ENCODE results near the gene CNKSR1.

The CNKSR1 gene

GRCh38 chr1:26160527-26161414, 16.5 kb upstream of the CNKSR1 start:
- in situ Hi-C loops (cut with HindIII; ENCODE audit: low sequenced_read_pairs) = no loop called here

- in situ Hi-C loops (cut with HindIII; ENCODE audit: low sequenced_read_pairs) = no loop called here
These were observed 15.7 kb upstream of the CNKSR1 start for GRCh38 chr1:26161415-26162219.

DNA sequence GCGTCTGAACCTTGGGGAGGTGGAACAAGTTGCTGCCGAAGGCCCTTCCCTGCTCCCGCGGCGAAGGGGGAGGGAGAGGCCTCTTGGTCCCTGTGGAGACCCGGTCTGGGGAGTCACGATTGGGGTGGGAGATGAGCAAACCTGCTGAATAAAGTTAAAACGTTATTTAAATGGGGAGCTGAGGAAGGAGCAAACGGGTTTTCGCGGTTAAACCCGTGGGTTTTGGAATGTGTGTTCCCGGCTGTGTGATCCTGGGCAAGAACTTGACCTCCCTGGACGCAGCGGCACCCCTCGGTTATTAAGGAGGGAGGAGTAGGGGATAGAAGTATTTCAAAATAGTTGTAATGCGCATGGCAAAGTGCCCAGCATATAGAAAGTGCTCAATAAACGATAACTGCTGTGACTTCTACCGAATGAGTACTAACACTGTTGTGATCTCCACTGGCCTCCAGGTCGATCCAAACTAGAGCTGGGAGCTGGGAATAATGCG, 15.0 kb upstream of the CNKSR1 start:
- in situ Hi-C loops (cut with HindIII; ENCODE audit: low sequenced_read_pairs) = no loop called here

- in situ Hi-C loops (cut with HindIII; ENCODE audit: low sequenced_read_pairs) = no loop called here
These were observed 13.6 kb upstream of the CNKSR1 start for GRCh38 chr1:26163684-26164035.

GRCh38 chr1:26164036-26164860, 13.0 kb upstream of the CNKSR1 start:
- in situ Hi-C loops (cut with HindIII; ENCODE audit: low sequenced_read_pairs) = no loop called here

DNA sequence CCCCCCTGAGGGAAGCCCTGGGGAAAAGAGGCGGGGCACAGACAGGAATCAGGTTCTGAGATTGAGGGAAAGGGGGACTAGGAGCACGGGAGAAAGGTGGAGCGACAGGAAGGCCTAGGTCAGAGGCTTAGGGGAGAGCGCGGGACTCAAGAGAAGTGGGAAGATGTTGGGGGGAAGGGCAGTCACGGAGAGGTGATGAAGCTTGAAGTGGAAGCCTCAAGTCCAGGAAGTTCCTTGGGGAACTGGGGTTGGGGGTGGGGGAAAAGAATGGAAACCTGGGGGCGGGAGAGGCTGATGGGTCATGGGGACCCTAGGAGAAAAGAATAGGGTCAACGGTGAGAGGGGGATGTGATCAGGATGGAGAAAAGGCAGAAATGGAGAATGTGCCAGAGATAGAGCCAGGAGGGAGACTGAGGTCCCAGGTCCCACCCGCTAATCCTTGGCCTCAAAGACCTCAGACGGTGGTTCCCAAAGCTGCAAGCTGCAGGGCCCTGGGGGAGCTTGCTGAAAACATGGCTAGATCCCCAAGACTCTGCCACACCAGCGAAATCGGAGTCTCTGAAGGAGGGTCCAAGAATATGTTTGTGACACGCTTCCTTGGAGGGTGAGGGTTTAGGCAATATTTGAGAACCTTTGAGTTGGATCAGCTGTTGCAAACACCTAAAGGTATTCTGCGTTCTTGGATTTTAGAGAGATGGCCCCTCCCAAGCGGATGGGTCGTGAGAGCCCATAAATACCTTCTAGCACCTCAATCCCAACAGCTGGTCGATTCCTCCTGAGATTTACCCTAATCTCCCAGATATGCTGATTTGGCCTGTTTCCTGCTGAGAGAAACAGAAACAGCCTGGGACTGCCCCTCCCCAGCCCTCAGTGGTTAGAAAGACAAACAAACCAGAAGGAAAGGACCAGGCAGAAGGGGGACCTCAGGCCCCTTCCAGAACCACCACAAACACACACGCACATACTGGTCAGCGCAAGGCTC, 12.1 kb upstream of the CNKSR1 start:
- in situ Hi-C loops (cut with HindIII; ENCODE audit: low sequenced_read_pairs) = loop anchor here (5.0 kb wide), 1 partner anchor 72 kb away; no protein-coding TSS in a partner anchor

DNA sequence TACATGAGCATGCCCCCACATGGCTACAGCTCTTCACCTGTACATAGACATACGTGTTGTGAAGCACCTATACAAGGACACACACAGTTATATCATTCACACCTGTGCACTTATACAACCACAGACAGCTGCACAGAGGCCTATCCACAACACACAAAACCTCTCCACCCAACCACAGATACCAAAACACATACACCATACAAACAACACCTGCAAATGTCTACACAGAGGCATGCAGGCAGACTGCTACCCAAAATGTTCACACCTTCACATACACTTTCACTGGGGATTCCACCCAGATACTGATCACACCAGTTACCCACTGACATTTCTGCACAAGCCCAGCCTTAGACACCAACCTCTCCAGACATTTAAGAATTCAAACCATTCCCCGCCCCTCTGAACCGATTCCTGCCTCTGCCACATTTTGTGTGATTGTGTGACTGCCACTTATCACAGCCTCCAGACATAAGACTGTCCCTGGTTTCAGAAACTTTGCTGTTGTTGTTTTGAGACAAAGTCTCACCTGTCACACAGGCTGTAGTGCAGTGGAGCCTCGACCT, 10.5 kb upstream of the CNKSR1 start:
- in situ Hi-C loops (cut with HindIII; ENCODE audit: low sequenced_read_pairs) = loop anchor here (5.0 kb wide), 1 partner anchor 71 kb away; no protein-coding TSS in a partner anchor

DNA sequence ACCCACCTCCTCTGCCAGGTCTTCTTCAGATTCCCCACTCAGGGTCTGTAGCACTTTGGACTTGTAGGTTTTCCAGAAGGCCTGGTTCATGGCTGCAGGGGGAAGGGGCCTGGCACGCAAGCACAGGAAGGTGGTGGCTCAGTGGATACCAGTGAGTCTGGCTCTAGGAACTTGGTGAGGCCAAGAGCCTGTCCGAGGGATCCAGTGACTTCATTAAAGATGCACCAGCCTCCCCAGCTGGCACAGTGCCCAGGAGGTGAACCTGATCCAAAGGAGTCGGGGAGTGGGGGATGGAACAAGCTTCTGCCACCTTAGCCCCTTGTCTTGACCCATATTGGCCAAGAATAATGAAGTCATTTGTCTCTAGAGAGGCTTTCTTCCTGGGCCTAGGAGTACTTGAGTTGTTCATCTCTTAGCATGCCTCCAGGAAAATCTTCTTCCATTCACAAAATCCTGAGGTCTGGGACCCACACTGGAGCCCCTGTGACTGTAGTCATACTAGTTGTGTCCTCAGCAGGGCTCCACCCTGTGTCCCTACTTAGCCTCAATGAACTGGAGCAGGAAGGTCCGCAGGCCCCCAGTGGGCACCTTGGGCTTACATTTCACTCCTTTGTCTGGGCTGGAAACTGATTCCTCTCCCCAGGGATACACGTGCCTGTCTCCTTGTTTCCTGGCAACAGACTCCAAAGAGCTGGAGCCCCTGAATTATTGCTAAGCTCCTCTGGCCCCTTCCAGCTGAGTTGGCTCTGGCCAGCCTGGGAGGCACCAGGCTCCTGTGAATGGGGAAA, 8.7 kb upstream of the CNKSR1 start, which contains the start of gene C1orf232:
C1orf232 (minus strand) TSS at position 554 of the 788 bp plus-strand sequence; CDS start at position 90, 464 bp downstream.
- in situ Hi-C loops (cut with HindIII; ENCODE audit: low sequenced_read_pairs) = loop anchor here (5.0 kb wide), 1 partner anchor 69 kb away; no protein-coding TSS in a partner anchor

- in situ Hi-C loops (cut with HindIII; ENCODE audit: low sequenced_read_pairs) = loop anchor here (5.0 kb wide), 1 partner anchor 68 kb away; no protein-coding TSS in a partner anchor
These were observed 8.1 kb upstream of the CNKSR1 start for GRCh38 chr1:26169198-26169554.

- in situ Hi-C loops (cut with HindIII; ENCODE audit: low sequenced_read_pairs) = loop anchor here (5.0 kb wide), 1 partner anchor 67 kb away; no protein-coding TSS in a partner anchor
These were observed 7.4 kb upstream of the CNKSR1 start, which contains the start of gene ZNF593 for GRCh38 chr1:26169669-26170471. ZNF593 (plus strand) TSS chr1:26169908; CDS start chr1:26169984, 76 bp downstream.

DNA sequence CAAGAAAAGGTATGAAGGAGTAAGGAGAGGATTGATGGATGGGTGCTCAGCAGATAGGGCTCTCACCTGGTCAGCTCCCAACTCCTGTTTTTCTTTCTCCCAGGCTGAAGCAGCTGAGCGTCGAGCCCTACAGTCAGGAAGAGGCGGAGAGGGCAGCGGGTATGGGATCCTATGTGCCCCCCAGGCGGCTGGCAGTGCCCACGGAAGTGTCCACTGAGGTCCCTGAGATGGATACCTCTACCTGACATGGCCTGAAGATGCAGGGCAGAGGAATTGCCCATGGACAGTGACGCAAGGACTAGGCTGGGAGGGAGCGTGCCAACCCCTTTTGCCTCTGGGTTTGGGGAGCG, 6.8 kb upstream of the CNKSR1 start:
- in situ Hi-C loops (cut with HindIII; ENCODE audit: low sequenced_read_pairs) = no loop called here

- in situ Hi-C loops (cut with HindIII; ENCODE audit: low sequenced_read_pairs) = no loop called here
These were observed 5.9 kb upstream of the CNKSR1 start, which contains the start of gene ZNF593OS for GRCh38 chr1:26171084-26172072. ZNF593OS (minus strand) TSS chr1:26171832; CDS start chr1:26171661, 171 bp downstream.

DNA sequence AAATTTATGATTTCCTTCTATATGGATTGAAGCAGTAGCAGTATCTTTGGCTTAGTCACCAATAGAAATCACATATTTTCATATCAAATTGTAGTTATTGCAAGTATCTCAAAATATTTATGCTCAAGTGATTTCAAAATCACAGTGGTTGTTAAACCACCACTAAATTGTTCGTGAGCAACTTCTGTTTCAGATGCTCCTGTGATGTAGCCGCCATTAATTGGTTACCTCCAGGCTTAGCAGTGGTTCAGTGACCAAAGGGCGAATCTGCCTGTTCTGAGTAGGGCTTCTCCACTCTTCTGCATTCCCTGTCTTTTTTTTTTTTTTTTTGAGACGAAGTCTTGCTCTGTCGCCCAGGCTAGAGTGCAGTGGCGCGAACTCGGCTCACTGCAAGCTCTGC, 1.9 kb upstream of the CNKSR1 start:
- in situ Hi-C loops (cut with HindIII; ENCODE audit: low sequenced_read_pairs) = no loop called here

GRCh38 chr1:26180010-26180506, 2.8 kb downstream of the CNKSR1 start:
- in situ Hi-C loops (cut with HindIII; ENCODE audit: low sequenced_read_pairs) = no loop called here

DNA sequence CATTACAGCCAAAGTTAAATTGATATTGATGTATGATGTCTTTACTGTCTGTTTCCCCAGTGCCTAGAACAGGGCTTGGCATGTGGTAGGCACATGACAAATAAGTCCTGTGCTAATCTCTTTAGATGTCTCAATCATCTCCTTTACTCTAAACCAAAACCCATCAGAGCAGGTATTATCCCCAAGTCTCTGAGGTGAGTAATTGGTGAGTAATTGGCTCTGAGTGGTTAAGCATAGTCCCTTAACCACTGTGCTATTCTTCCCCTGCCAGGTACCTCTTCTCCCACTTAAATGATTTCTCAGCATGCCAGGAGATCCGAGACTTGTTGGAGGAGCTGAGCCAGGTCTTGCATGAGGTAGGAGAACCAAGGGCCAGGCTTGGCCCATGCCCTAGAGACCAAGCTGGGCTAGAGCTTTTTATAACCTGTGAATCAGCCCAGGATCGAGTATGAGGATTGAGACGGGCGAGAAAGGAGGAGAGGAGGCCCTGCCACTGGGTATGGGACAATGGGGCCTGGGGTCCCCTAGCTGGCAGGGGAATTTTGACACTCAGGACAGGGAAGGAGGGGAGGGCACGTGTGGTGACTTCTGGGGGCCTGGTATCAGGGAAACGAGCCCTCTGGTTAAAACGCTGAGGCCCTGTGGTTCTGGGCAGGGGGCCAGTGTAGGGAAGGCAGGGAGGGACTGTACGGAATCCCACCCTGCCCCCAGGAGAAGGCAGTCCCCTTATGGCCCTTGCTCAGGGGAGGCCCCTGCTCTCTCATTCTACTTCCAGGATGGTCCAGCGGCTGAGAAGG, 4.5 kb downstream of the CNKSR1 start:
- in situ Hi-C loops (cut with HindIII; ENCODE audit: low sequenced_read_pairs) = no loop called here

Data from DLD1 (cell line).